ENCODE measurements around the gene IFI30.

IFI30 gene

GRCh38 chr19:18173572-18174288 is at the start of gene IFI30:
IFI30 (plus strand) TSS chr19:18173813; CDS start chr19:18173842, 29 bp downstream.
- TF ChIP-seq CTCF (IDR thresholded peaks at IDR 0.05; ENCODE audit: extremely low read depth, missing control alignments): no peak
- DNase-seq (ENCODE audit: low spot score): peak; percentile 86

- DNase-seq (ENCODE audit: low spot score): no peak
- no peak for TF ChIP-seq CTCF (IDR thresholded peaks at IDR 0.05; ENCODE audit: extremely low read depth, missing control alignments)
Observed at GRCh38 chr19:18123819-18124218, 49.8 kb upstream of the IFI30 start.

GRCh38 chr19:18126097-18126496 is 47.5 kb upstream of the IFI30 start:
- DNase-seq (ENCODE audit: low spot score): no peak

GRCh38 chr19:18128044-18128443 is 45.6 kb upstream of the IFI30 start:
- DNase-seq (ENCODE audit: low spot score): no peak
- TF ChIP-seq CTCF (IDR thresholded peaks at IDR 0.05; ENCODE audit: extremely low read depth, missing control alignments): no peak

More at GRCh38 chr19:18126097-18126496, 47.5 kb upstream of the IFI30 start:
- TF ChIP-seq CTCF (IDR thresholded peaks at IDR 0.05; ENCODE audit: extremely low read depth, missing control alignments): no peak

GRCh38 chr19:18128805-18129204 is 44.8 kb upstream of the IFI30 start:
- TF ChIP-seq CTCF (IDR thresholded peaks at IDR 0.05; ENCODE audit: extremely low read depth, missing control alignments): no peak
- no peak for DNase-seq (ENCODE audit: low spot score)

- no peak for DNase-seq (ENCODE audit: low spot score)
- no peak for TF ChIP-seq CTCF (IDR thresholded peaks at IDR 0.05; ENCODE audit: extremely low read depth, missing control alignments)
Observed at GRCh38 chr19:18130523-18131242, 42.9 kb upstream of the IFI30 start.

GRCh38 chr19:18131841-18132596 is 41.6 kb upstream of the IFI30 start:
- no peak for TF ChIP-seq CTCF (IDR thresholded peaks at IDR 0.05; ENCODE audit: extremely low read depth, missing control alignments)
- DNase-seq (ENCODE audit: low spot score): no peak

Measured in GM20000 (cell line).